GM04504 (cell line): ENCODE results near the gene AHRR.
"Not testable (repeated sequence)": the region's sequence is repeated elsewhere in the genome, so short reads cannot be mapped to it uniquely, and the experiment has no call there.

Experiments
- DNase-seq: peaks from one replicate; pipeline ENCODE4 v3.0.0-alpha.2; 2012; ENCODE audit warnings: low read depth

Gene AHRR

DNA sequence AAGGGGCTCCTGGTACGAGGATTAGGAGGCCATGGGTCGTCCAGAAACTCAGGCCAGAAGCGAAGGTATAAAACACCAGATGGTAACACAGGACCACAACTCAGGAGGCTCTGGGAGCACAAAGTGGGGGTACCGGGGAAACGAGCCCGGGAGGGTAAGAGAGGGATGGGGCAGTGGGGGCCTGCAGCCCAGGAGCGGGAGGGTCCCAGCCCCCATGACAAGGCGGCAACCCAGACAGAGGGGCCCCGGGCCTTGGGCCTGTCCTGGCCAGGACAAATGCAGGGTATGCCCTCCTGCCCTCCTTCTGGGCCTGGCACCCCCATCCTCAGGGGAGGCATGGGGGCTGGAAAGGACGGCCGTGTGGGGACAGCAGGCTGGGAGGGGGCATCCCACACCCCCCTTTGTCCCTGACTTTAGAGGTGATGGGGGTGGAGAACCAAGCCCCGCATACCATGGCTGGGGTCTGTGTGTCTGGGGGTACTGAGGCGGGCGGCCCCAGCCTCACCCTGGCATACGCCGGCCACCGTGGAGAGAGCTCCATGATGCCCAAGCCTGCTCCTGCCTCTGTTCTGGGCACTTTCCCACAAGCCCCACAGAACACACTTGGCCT, 74.5 kb downstream of the AHRR start:
- no peak for DNase-seq

GRCh38 chr5:396531-396961, 75.0 kb downstream of the AHRR start:
- DNase-seq: no peak

- not testable (repeated sequence) for DNase-seq
Measured at GRCh38 chr5:398141-398474, 76.6 kb downstream of the AHRR start.

- no peak for DNase-seq
Measured at GRCh38 chr5:398475-399295, 77.2 kb downstream of the AHRR start.

DNA sequence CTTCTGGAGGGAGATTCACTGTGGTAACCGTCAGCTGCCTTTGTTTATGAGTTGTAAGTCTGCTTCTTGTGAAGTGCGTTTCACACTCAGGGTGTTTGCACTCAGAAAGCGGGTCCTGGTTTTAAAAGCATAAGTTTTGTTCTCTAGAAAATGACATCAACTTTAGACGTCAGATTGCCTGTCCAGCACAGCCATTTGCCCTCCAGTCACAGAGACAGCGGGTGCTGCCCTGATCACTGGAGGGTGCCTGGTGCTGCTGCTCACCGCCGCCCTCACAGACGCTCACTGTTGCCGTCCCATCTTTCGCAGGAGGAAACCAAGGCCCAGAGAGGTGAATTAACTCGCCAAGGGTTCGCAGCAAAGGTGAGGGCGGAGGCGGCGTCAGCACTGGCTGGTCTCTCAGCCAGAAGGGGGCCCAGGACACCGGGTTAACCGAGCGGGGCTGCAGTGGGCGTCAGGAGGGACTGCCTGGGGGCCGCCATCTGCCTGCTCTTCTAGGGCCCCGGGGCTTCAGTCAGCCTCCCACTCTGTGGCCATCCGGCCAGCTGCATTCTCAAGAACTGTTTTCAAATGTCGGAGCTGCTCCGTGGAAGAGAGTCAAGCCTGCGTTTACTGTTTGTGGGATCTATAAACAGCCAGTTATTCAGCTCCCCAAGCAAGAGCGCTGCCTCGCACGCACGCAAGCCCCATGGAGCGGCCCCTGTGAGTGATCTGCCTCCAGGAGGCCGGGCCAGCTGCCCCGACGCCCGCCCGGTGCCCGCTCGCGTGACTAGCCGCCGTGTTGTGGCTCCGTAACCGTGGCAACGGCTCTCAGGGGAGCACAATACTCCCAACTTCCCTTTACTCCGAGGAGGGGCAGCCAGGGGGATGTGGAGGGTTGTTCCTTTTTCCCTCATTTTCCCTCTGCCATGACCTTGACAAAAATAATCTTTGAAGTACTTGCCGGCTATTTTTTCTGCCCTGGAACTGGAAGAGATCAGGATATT, 78.1 kb downstream of the AHRR start:
- DNase-seq: peak; percentile 97

DNA sequence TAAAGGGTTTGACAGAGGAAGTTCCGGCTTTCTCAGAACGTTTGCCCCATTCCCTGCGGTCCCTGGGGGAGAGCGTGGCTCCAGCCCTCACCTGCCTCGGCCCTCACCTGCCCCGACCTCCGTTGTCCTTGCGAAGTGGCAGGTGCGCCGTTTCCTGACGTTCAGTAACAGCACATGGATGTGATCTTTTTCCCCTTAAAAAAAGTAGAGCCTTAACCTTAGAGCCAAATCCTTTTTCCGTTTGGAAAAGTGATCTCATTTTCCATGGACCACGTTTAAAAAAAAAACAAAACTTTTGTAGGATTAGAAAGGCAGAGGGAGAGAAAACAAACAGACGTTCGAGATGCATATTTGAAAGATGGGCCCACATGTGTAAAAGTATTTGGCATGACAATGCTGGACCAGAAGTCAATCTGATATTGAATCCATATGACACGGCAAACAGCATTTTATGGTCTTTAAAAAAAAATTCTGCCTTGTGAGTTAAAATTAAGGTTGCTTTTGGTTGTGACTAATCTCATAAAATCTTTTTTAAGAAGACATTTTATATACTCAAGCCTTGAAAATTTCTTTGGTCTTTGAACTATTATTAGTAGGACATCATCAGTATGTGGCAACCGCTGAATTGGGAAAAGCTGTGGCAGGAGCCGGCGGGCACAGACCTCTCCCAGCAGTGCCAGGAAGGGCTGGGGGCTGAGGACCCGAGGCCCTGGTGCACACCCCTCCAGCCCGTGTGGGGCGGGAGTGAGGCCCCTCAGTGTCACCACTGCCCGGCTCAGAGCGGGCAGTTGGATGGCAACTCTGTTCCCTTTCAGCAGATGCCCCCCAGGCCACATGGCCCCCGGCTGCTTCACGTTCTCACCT, 79.0 kb downstream of the AHRR start:
- DNase-seq: peak; percentile 94

- no peak for DNase-seq
Measured at GRCh38 chr5:401146-402034, 79.9 kb downstream of the AHRR start.

DNA sequence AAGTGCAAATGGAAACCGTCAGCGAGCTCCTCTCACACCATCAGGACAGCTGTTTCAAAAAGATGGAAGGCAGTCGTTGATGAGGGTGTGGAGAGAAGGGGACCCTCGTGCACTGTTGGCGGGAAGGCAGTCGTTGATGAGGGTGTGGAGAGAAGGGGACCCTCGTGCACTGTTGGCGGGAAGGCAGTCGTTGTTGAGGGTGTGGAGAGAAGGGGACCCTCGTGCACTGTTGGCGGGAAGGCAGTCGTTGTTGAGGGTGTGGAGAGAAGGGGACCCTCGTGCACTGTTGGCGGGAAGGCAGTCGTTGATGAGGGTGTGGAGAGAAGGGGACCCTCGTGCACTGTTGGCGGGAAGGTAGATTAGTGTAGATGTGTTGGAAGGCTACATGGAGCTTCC, 80.7 kb downstream of the AHRR start:
- not testable (repeated sequence) for DNase-seq

DNA sequence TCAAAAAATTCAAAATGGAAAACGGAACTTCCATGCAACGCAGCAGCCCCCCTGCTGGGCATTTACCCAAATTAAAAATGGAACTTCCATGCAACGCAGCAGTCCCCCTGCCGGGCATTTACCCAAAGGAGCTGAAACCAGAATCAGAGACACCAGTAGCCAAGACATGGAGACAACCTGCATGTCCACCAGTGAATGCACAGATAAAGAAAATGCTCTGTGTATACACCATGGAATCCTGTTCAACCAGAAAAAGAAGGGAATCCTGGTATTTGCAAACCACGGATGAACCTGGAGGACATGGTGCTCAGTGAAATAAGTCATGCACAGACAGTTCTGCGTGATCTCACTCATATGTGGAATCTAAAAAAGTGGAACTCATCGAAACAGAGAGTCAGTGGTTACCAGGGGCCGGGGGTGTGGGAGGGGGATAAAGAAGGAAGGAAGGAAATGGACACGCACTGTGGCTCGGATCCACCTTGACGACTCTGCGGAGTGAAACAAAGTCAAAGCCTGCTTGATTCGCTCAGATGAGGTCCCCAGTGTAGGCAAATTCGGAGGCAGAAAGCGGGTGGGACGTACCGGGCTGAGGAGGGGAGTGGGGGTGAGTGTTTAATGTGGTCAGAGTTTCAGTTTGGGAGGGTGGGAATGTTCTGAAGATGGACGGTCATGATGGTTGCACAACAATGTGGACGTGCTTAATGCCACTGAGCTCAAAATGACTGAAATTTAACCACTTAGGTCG, 81.3 kb downstream of the AHRR start:
- DNase-seq: no peak

DNA sequence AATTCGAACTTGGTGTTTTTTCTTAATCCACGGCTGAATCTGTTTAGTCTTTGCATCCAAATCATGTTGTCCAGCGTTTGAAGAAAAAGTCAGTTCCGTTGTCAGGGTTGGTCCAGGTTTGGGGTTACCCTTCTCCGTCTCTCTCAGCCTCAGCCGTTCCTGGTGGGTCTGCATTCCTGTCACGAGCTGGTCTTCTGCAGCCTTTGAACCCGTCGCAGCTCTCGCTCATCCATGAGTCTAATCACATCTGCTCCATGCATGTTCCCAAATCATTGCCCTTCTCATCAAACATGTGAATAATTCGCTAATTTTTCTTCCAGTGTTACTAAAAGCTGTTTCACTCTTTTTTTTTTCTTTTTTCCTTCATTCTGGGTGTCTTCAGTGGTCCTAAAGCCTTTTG, 82.5 kb downstream of the AHRR start:
- DNase-seq: no peak

DNA sequence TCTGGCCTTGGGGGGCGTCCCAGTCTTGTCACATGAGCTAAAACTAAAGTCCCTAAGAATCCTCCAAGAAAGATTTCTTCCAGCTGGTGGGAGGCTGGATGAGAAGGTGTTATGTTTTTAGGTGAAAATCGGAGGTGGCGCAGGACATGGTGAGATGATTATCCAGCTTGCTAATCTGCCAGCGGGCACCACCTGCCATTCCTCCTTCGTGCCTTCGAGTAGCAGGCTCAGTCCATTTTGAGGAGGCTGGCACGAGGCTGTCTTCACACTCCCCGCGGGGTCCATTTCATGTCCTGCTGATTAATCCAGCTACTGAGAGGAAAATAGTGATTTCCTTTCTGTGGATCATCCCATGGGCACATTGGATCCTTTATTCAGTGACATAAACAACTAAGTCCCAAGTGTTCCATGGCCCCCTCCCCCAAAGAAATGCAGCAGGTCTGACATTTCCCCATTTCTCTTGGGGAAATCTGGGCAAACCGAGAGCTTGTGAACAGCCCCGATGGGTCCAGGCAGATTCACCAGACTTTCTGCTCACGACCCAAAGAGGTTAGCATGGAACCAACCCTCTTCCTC, 83.2 kb downstream of the AHRR start:
- no peak for DNase-seq

DNA sequence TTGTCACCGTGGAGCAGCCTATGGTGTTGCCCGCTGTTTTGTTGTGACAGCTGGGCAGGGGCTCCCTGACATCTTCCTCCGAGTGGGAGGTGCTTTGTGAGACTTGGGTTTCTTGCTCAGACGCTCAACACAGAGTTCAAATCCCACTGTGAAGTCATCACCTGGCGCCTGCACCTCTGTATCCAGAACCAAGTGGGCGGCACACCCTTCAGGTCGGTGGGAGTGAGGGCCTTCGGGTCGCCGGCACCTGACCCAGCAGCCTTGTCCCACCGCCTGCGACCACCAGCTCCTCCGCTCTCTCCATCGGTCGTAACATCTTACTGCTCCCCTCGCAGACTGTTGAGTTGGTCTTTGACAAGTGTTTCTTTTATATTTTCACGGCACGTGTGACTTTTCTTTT, 83.9 kb downstream of the AHRR start:
- no peak for DNase-seq

DNA sequence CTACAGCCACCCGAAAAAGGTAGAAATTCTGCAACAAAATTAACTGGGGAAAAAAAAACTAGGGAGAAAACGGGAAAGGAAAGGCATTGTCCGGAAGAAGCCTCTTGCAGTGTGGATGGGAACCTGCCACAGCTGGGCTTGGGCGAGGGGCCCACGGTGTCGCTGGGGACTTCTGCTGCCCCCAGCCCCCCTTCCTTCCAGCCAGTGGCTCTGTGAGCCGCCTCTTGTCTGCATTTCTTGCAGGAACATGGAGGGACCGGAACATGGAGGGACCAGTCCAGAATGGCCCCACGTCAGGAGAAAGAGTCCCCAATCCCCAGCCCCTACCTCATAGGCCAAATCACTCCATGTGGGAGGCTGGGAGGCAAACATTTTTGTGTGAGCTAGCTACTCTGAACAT, 84.5 kb downstream of the AHRR start:
- DNase-seq: no peak

GRCh38 chr5:407051-407450, 85.5 kb downstream of the AHRR start:
- DNase-seq: no peak

DNA sequence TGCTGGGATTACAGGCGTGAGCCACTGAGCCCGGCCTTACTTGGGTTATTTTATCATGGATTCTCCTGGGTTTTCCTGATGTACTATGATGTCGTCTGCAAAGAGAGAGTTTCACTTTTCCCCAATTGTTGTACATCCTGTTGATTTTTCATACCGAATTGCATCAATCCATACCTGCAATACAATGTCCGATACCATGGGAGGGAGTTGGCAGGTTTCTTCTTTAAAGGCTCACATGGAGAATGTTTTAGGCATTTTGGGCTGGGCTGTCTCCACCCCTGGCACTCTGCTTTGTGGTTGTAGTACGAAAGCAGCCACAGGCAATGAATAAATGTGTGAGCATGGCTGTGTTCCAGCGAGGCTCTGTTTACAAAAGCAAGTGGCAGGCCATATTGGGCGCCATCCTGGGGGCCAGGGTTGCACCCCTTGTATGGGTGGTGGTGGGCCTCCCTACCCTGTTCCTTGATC, 86.3 kb downstream of the AHRR start:
- no peak for DNase-seq

DNA sequence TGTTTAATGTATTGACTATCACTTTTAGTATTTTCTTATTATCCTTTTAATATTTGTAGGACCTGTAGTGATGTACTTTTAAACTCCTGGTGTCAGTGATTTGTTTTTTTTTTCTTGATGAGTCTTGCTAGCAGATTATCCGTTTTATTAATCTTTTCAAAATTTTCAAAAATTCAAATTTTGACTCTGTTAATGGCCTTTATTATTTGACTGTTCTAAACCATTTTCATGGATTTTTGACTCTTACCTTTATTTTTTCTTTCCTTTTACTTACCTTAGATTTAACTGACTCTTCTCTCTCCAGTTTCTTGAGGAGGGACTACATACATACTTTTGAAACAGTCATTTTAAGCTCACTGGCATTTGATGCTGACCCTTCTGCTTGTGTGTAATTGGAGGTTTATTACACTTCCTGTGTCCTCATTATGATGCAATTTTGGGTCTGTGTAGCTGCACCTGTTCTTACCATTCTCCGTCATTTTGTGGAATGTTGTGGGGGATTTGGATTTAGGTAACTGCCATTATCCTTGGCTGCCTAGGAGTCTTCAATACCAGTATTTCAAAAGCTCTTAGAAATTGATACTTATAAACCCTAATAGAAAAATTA, 89.5 kb downstream of the AHRR start:
- no peak for DNase-seq

DNA sequence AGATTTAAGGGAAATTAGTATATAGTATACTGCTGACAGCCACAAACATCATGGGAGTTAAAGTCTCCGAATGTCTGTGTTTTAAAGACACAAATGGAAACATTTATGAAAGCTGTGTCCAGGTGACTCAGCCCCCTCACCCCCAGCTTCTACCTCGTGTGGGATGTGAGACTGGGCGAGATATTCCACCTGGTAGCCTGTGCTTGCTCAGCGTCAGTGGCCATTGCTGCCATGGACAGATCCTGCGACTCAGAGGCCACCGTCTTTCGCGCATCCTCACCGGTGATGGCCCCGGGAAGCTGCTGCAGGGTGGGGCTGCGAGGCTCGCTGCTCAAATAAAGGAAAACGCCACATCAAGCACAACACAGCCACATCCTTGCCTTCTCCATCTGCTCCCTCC, 90.2 kb downstream of the AHRR start:
- DNase-seq: no peak

- not testable (repeated sequence) for DNase-seq
Measured at GRCh38 chr5:414991-415927, 93.7 kb downstream of the AHRR start.
